GM12872 (cell line): ENCODE data around the gene MYL3.

Experiments used
- CTCF ChIP-seq: IDR thresholded peaks from 3 replicates; pipeline ENCODE4 v1.5.1; 2011; ENCODE audit warnings: low read depth, mild to moderate bottlenecking, low read length, moderate library complexity; ENCODE audit not compliant: insufficient read depth

The MYL3 gene

GRCh38 chr3:46897829-46898320 lies 34.6 kb upstream of the MYL3 start:
- no peak for TF ChIP-seq CTCF

GRCh38 chr3:46897031-46897430 lies 33.8 kb upstream of the MYL3 start:
- TF ChIP-seq CTCF = no peak

- no peak for TF ChIP-seq CTCF
These were observed 33.1 kb upstream of the MYL3 start for GRCh38 chr3:46896386-46896785.

GRCh38 chr3:46895761-46896160 lies 32.5 kb upstream of the MYL3 start:
- TF ChIP-seq CTCF = no peak

GRCh38 chr3:46895204-46895660 lies 32.0 kb upstream of the MYL3 start:
- peak; percentile 95 for TF ChIP-seq CTCF

- no peak for TF ChIP-seq CTCF
These were observed 31.0 kb upstream of the MYL3 start for GRCh38 chr3:46894256-46894655.

GRCh38 chr3:46893763-46894162 lies 30.5 kb upstream of the MYL3 start:
- no peak for TF ChIP-seq CTCF
